HEK293T (cell line): ENCODE data around the gene ESRRB.

Experiments
- CTCF ChIA-PET: fragments of 350-600 bp; formaldehyde crosslinking; extraction: SDS; loops from one replicate; lab custom pipeline; 2021; ENCODE audit warnings: antibody characterized with exemption, inconsistent platforms; lab: Yijun Ruan, JAX
- POLR2A ChIA-PET: fragments of 350-600 bp; formaldehyde crosslinking; extraction: SDS; loops from one replicate; lab custom pipeline; 2020; ENCODE audit warnings: antibody characterized with exemption, inconsistent platforms; lab: Yijun Ruan, JAX
- DNase-seq: peaks from one replicate; pipeline ENCODE4 v3.0.0; 2012; ENCODE audit warnings: mixed read lengths; ENCODE audit errors: extremely low spot score
- ARNT ChIP-seq: fragments of 450-650 bp; IDR thresholded peaks from 2 replicates; pipeline ENCODE4 v1.6.1; 2017; ENCODE audit warnings: mild to moderate bottlenecking
- BHLHE40 ChIP-seq: fragments of 450-650 bp; IDR thresholded peaks from 2 replicates; pipeline ENCODE4 v1.6.1; 2016; ENCODE audit warnings: mild to moderate bottlenecking, moderate library complexity, borderline replicate concordance
- CTBP1 ChIP-seq: fragments of 450-650 bp; IDR thresholded peaks from 2 replicates; pipeline ENCODE4 v1.6.1; 2016; ENCODE audit warnings: borderline replicate concordance
- ELF4 ChIP-seq: fragments of 450-650 bp; IDR thresholded peaks from 2 replicates; pipeline ENCODE4 v1.6.1; 2017; ENCODE audit warnings: antibody characterized with exemption
- FOXA1 ChIP-seq: fragments of 450-650 bp; IDR thresholded peaks from 2 replicates; pipeline ENCODE4 v1.6.1; 2016; ENCODE audit warnings: mild to moderate bottlenecking
- FOXK2 ChIP-seq: fragments of 450-650 bp; IDR thresholded peaks from 2 replicates; pipeline ENCODE4 v1.6.1; 2016; ENCODE audit warnings: mild to moderate bottlenecking
- FOXM1 ChIP-seq: fragments of 450-650 bp; IDR thresholded peaks from 2 replicates; pipeline ENCODE4 v1.6.1; 2017; ENCODE audit warnings: mild to moderate bottlenecking, borderline replicate concordance
- HDGF ChIP-seq: fragments of 450-650 bp; IDR thresholded peaks from 2 replicates; pipeline ENCODE4 v1.6.1; 2017; ENCODE audit warnings: antibody characterized with exemption, borderline replicate concordance
- L3MBTL2 ChIP-seq: fragments of 450-650 bp; conservative IDR thresholded peaks from 2 replicates; pipeline ENCODE4 v1.6.1; 2016; ENCODE audit warnings: mild to moderate bottlenecking
- LEF1 ChIP-seq: fragments of 450-650 bp; IDR thresholded peaks from 2 replicates; pipeline ENCODE4 v1.6.1; 2017; ENCODE audit warnings: mild to moderate bottlenecking, borderline replicate concordance
- NFRKB ChIP-seq: fragments of 450-650 bp; IDR thresholded peaks from 2 replicates; pipeline ENCODE4 v1.6.1; 2016; ENCODE audit warnings: mild to moderate bottlenecking, moderate library complexity
- SP1 ChIP-seq: fragments of 450-650 bp; IDR thresholded peaks from 2 replicates; pipeline ENCODE4 v1.6.1; 2017
- SUZ12 ChIP-seq: fragments of 450-650 bp; IDR thresholded peaks from 2 replicates; pipeline ENCODE4 v1.6.1; 2016; ENCODE audit warnings: mild to moderate bottlenecking
- TARDBP ChIP-seq: fragments of 450-650 bp; IDR thresholded peaks from 2 replicates; pipeline ENCODE4 v1.6.1; 2016
- ZNF384 ChIP-seq: fragments of 450-650 bp; IDR thresholded peaks from 2 replicates; pipeline ENCODE4 v1.6.1; 2016
- TF ChIP-seq, protein P1 (sequence below): fragments of 450-650 bp; IDR thresholded peaks from 2 replicates; pipeline ENCODE4 v1.6.1; 2016

ESRRB gene

DNA sequence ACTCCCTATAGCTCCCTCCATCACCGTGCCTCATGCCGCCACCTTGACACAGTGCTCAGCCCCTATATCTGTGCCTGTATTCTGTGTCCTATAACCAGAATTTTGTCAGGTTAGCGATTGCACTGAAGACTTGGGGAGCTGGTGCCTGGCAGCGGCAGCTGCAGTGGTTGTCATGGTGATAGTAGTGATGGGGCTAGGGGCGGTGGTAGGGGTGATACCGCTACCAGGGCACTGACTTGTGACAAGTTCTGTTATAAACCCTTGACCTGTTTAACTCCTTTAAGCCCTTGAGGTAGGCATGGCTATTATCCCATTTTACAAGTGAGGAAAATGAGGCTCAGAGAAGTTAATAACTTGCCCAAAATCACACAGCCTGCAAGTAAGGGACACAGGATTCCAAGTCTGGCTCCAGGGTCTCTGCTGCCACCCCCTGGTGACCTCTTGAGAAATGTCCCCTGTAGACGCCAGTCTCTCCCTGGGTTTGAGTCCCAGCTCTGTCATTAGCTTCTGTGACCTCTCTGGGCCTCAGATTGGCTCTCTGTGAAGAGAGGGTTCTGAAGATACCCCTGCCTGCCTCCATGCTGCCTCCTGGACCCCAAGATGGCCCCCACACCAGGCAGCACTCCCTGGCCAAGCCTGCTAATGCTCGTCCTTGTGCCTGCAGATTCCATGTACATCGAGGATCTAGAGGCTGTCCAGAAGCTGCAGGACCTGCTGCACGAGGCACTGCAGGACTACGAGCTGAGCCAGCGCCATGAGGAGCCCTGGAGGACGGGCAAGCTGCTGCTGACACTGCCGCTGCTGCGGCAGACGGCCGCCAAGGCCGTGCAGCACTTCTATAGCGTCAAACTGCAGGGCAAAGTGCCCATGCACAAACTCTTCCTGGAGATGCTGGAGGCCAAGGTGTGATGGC lies 121.9 kb downstream of the ESRRB start:
- CTCF ChIA-PET = no interaction called here
- POLR2A ChIA-PET = no interaction called here
- TF ChIP-seq HDGF (no peak), L3MBTL2 (no peak), ARNT (no peak), CTBP1 (no peak), SP1 (no peak), FOXA1 (no peak)
- TF ChIP-seq, protein P1, sequence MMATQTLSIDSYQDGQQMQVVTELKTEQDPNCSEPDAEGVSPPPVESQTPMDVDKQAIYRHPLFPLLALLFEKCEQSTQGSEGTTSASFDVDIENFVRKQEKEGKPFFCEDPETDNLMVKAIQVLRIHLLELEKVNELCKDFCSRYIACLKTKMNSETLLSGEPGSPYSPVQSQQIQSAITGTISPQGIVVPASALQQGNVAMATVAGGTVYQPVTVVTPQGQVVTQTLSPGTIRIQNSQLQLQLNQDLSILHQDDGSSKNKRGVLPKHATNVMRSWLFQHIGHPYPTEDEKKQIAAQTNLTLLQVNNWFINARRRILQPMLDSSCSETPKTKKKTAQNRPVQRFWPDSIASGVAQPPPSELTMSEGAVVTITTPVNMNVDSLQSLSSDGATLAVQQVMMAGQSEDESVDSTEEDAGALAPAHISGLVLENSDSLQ = no peak
- DNase-seq = peak; percentile 51

DNA sequence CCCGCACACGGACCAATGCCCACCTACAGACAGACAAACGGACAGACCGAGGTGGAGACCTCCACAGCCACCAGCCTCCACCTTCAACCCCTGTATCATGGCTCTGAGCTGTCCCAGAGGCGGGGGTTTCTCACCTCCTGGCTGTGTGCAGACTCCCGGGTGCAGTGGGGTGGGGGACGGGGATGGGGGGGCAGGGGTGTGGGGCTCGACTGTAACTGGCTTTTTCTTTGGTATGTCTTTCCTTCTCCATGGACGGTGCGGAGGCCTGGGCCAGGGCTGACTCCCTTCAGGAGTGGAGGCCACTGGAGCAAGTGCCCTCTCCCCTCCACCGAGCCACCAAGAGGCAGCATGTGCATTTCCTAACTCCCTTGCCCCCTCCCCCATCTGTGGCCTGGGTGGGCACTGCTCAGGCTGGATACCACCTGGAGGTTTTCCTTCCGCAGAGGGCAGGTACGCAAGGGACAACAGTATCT lies 122.6 kb downstream of the ESRRB start:
- POLR2A ChIA-PET = no interaction called here
- DNase-seq = no peak
- CTCF ChIA-PET = no interaction called here
- TF ChIP-seq SUZ12 (no peak), ELF4 (no peak), FOXA1 (no peak), ZNF384 (no peak), SP1 (no peak), BHLHE40 (no peak), ARNT (no peak), HDGF (no peak), CTBP1 (no peak), LEF1 (no peak), FOXK2 (no peak), L3MBTL2 (no peak), FOXM1 (no peak), TARDBP (no peak), NFRKB (no peak)
- TF ChIP-seq, protein P1 = no peak

DNA sequence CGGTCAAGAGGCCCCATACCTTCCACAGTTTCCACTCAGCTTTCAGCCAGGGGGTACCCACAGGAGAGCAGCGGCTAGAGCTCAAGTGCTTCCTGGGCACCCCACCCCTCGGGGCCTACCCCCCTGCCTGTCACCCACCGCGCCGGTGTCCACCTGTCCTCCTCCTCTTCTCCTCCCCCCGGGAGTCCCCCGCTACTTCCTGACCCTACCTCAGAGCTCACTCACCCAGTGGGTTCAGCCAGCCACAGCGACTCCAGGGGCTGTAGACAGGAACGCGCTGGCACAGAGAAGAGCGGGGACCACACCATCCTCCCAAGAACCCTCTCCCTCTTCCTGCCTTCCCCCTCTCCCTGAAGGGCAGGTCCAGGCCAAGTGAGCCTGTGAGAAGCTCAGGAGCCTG lies 123.0 kb downstream of the ESRRB start:
- POLR2A ChIA-PET = no interaction called here
- CTCF ChIA-PET = no interaction called here
- DNase-seq = no peak
- TF ChIP-seq SUZ12 (no peak), HDGF (no peak), TARDBP (no peak), BHLHE40 (no peak), SP1 (no peak), FOXA1 (no peak), ARNT (no peak), FOXK2 (no peak), L3MBTL2 (no peak), NFRKB (no peak), FOXM1 (no peak), ELF4 (no peak), LEF1 (no peak), ZNF384 (no peak), CTBP1 (no peak)
- TF ChIP-seq, protein P1 = no peak

DNA sequence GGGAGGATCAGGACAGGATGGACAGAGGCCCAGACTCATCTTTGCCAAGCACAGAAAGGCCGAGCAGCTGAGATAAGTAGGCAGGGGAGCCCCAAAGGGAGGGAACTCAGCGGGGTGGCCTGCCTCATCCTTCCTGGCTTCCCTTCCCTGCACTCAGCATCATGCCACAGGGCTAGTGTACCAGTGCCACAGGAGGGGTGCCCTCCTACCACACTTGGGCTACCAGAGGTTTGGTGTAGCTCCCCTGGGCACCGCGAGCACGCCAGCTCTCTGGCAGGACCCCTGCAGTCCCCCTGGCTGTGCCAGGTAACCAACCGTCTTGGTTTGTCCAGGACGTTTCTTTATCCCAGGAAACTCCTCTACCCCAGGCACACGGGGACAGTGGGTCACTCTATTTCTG lies 123.5 kb downstream of the ESRRB start:
- CTCF ChIA-PET = no interaction called here
- POLR2A ChIA-PET = no interaction called here
- no peak for TF ChIP-seq SUZ12
- no peak for TF ChIP-seq LEF1
- no peak for TF ChIP-seq BHLHE40
- TF ChIP-seq FOXM1 = no peak
- TF ChIP-seq SP1 = no peak
- TF ChIP-seq FOXA1 = no peak
- TF ChIP-seq, protein P1 = no peak
- no peak for TF ChIP-seq NFRKB
- TF ChIP-seq HDGF = no peak
- TF ChIP-seq CTBP1 = no peak
- TF ChIP-seq ELF4 = no peak
- no peak for TF ChIP-seq TARDBP
- no peak for TF ChIP-seq L3MBTL2
- DNase-seq = no peak

DNA sequence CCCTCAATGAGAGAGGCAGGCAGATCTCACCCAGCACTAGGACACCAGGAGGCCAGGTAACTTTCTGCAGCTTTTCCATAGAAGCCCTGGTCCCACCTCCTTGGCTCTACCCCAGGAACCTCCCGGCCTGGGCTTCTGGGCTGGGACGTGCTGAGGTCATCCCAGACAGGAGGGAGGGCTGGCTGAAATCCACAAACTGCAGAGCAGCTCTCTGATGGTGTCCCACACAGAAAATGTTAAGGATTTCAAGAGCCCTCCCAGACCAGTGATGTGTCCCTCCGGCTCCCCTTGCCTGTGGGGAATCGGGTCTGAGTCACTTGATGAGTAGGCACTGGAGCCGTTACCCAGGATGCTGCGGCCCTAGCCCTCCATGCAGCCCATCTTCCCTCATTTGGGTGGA lies 124.1 kb downstream of the ESRRB start:
- CTCF ChIA-PET = no interaction called here
- no peak for DNase-seq

More for the DNA sequence above, 124.1 kb downstream of the ESRRB start:
- TF ChIP-seq FOXM1 (no peak), FOXK2 (no peak), SUZ12 (no peak), L3MBTL2 (no peak), NFRKB (no peak), CTBP1 (no peak), ARNT (no peak), BHLHE40 (no peak), ELF4 (no peak), ZNF384 (no peak), TARDBP (no peak), LEF1 (no peak)
- TF ChIP-seq, protein P1 = no peak
- POLR2A ChIA-PET = no interaction called here
